Measurements from ENCODE around the gene SORCS2.

Gene SORCS2

DNA sequence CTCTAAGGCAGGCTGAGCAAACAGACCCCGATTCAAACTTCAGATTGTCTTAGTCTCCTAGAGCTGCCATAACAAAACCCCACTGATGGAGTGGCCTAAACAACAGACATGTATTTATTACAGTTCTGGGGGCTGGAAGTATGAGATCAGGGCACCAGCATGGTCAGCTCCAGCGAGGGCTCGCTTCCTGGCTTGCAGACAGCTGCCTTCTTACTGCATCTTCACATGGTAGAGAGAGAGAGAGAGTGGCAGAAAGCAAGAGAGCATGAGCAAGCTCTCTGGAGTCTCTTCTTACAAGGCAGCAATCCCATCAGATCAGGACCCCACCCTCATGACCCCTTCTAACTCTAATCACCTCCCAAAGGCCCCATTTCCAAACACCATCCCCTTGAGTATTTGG lies 22.3 kb upstream of the SORCS2 start:
- H3K9me3 Mint-ChIP-seq: no peaks in the 10 kb centered on the region
- H3K27ac Mint-ChIP-seq: peak overlapping the region in 1 of 2 donors; percentile 26
- H3K27me3 Mint-ChIP-seq: peaks cover 9% of the 10 kb centered on the region
- no peak for DNase-seq
- no peak for ATAC-seq
- no peak overlapping the region for H3K4me3 Mint-ChIP-seq
- peaks cover 8% of the 10 kb centered on the region for H3K4me1 Mint-ChIP-seq

DNA sequence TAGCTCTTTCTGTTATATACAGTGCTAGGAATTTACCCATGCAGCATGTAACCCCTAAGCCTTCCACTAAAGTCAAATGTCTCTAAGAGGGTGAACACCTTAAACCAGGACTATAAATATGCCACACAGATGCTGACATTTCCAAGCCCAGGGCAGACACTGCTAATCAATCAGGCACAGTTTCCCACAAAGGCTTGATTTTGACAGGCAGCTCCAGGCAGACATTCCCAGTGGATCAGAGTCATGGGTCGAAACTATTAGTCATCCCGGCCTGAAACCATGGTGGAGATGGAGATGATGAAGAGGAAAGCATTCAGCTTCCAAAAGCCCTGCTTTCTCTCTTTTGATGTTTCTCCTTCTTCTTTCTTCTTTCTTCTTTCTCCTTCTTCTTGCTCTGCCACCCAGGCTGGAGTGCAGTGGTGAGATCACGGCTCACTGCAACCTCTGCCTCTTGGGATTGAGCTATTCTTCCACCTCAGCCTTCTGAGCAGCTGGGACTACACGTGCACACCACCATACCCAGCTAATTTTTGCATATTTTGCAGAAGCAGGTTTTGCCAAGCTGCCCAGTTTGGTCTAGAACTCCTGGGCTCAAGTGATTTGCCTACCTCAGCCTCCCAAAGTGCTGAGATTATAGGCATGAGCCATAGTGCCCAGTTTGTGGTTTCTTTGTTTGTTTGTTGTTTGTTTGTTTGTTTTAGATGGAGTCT lies 21.0 kb upstream of the SORCS2 start:
- DNase-seq: no peak
- H3K4me1 Mint-ChIP-seq: peaks cover 8% of the 10 kb centered on the region
- no peaks in the 10 kb centered on the region for H3K9me3 Mint-ChIP-seq
- ATAC-seq: no peak
- no peak overlapping the region for H3K27ac Mint-ChIP-seq
- no peak overlapping the region for H3K4me3 Mint-ChIP-seq
- peaks cover 9% of the 10 kb centered on the region for H3K27me3 Mint-ChIP-seq

DNA sequence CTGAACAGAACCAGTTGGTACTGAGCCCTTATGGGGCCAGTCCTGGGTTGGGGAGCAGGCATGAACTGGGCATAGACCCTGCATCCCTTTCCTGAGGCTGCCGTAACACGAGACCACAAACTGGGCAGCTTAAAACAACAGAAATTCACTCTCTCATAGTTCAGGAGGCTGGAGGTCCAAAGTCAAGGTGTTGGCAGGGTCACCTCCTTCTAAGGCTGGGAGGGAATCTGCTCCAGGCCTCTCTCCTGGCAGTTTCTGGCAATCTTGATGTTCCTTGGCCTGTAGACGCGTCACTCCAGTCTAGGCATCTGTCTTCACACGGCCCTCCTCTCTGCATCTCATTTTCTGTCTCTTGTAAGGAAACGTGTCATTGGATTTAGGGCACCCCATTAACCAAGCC lies 19.8 kb upstream of the SORCS2 start:
- peaks cover 8% of the 10 kb centered on the region for H3K4me1 Mint-ChIP-seq
- H3K4me3 Mint-ChIP-seq: no peak overlapping the region
- peaks cover 9% of the 10 kb centered on the region for H3K27me3 Mint-ChIP-seq
- peak overlapping the region in 1 of 2 donors; percentile 3 for H3K27ac Mint-ChIP-seq
- ATAC-seq (no peak), DNase-seq (no peak)
- no peaks in the 10 kb centered on the region for H3K9me3 Mint-ChIP-seq

DNA sequence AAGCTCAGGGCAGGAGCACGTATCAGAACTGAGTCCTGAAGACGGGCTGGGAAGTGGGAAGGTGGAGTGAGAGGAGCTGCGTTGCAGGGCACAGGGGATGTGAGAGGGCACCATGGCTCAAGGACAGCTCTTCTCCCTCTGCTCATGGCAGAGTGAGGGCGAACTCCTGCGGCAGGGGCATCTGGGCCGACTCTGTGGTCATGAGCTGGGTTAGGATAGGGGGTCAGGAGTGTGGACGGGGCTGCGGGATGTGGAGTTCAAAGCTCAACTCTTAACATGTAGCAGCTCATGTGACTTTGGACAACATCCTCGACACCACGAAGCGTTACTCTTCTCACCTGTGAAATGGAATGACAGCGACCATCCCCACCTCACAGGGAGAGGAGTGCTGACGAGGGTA lies 19.4 kb upstream of the SORCS2 start:
- Mint-ChIP-seq H3K9me3 (no peaks in the 10 kb centered on the region), H3K27me3 (peaks cover 9% of the 10 kb centered on the region), H3K4me3 (no peak overlapping the region), H3K4me1 (peaks cover 8% of the 10 kb centered on the region), H3K27ac (peak overlapping the region in 1 of 2 donors; percentile 3)
- ATAC-seq: no peak
- no peak for DNase-seq

DNA sequence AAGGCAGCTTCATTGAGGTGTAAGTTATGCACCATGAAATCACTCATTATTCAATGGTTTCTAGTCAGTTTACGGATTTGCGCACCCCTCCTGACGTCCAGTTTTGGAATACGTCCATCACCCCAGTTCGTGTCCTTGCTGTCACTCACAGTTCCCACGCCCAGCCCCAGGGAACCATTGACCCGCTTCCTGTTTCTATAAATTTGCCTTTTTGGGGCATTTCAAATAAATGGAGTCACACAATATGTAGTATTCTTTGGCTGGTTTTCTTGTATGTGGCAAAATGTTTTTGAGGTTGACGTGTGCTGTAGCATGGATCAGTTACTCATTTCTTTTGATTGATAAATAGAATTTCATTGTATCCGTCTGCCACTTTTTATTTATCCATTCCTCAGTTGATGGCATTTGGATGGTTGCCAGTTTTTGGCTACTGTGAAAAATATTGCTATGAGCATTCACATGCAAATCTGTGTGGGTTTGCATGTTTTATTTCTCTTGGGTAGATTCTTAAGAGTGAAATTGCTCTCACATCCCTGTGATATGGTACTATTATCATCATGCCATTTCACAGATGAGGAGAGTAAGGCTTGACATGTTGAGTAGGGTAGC lies 18.4 kb upstream of the SORCS2 start:
- H3K9me3 Mint-ChIP-seq: no peaks in the 10 kb centered on the region
- no peak overlapping the region for H3K27ac Mint-ChIP-seq
- H3K27me3 Mint-ChIP-seq: peaks cover 6% of the 10 kb centered on the region
- no peak for DNase-seq
- H3K4me3 Mint-ChIP-seq: no peak overlapping the region
- ATAC-seq: no peak
- peaks cover 6% of the 10 kb centered on the region for H3K4me1 Mint-ChIP-seq

DNA sequence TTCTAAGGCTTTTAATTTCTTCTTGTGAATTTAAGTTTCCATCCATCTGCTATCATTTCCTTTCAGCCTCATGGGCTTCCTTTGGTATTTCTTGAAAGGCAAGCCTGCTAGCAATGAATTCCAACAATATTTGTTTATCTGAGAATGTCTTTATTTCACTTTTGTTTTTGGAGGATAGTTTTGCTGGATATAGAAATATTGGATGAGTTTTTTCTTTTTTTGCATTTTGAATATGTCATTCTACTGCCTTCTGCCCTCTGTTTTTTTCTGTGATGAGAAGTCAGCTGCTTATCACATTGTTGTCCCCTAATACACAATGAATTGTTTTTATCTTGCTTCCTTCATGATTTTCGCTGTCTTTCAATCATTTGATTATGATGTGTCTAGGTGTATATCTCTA lies 13.2 kb upstream of the SORCS2 start:
- Mint-ChIP-seq H3K9me3 (peaks cover 13 to 20% of the 10 kb centered on the region in 2 donors), H3K27me3 (peaks cover 6% of the 10 kb centered on the region), H3K27ac (no peak overlapping the region), H3K4me1 (peaks cover 13% of the 10 kb centered on the region), H3K4me3 (no peak overlapping the region)
- ATAC-seq (no peak), DNase-seq (no peak)

DNA sequence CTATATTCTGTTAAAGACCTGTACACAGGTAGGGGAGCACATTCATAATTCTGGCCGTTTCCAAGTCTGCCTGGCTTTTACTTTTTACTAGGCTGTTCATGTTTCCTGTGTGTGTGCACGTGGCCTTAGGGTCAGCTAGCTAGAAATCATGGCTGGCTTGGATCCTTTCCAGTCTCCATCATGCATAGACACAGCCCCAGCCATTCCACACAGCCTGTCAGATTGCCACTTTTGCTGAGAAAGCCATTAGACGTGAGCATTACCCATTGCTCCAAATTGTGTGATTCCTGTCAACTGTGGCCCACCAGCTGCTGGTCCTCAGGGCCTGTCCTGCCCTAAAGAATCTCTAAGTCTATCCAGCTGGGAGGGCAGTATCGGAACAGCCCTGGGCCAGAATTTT lies 11.4 kb upstream of the SORCS2 start:
- Mint-ChIP-seq H3K9me3 (peaks cover 13 to 20% of the 10 kb centered on the region in 2 donors), H3K4me1 (peaks cover 13% of the 10 kb centered on the region), H3K27ac (no peak overlapping the region), H3K27me3 (peaks cover 6% of the 10 kb centered on the region), H3K4me3 (no peak overlapping the region)
- no peak for ATAC-seq
- DNase-seq: no peak

DNA sequence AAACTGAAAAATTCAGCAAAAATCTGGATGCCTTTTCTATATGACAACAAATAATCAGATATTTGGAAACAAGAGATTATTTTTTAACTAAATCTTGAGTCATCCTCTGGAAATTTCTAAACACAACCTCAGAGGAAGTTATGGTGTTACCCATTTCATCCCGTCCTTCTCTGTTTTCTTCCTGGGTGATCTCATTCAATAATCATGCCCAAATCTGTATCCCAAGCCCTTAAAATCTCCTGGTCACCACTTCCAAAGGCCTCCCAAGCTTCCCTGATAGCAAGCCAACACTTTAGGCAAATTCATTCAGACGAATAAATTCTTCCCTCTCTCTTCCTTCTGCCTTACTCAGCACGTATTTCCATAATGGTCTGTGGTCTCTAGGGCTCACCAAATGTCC lies 9.7 kb upstream of the SORCS2 start:
- Mint-ChIP-seq H3K4me1 (peaks cover 13% of the 10 kb centered on the region), H3K27me3 (peaks cover 20% of the 10 kb centered on the region), H3K27ac (no peak overlapping the region), H3K9me3 (peaks cover 13 to 20% of the 10 kb centered on the region in 2 donors), H3K4me3 (no peak overlapping the region)
- no peak for DNase-seq
- no peak for ATAC-seq

DNA sequence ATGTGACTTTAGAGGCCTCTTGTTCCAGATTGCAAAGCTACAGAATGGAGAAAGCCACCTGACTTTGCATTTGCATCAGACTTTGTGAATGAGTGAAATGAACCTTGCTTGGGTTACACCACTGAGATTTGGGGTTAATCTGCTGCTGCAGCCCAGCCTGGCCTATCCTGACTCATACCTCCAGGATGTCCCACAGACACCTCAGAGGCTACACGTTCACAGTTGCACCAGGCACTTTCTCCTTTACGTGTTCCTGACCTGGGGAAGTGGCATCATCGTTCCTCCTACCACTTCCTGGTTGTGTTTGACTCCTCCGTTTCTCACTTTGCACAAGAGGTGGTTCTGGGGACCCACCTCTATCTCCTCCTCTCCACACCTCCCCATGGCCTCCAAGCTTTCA lies 9.2 kb upstream of the SORCS2 start:
- H3K9me3 Mint-ChIP-seq: peaks cover 13 to 20% of the 10 kb centered on the region in 2 donors
- H3K27me3 Mint-ChIP-seq: peaks cover 25% of the 10 kb centered on the region
- peaks cover 13% of the 10 kb centered on the region for H3K4me1 Mint-ChIP-seq
- H3K27ac Mint-ChIP-seq: no peak overlapping the region
- DNase-seq (peak in 1 of 2 donors; percentile 71), ATAC-seq (peak; percentile 99)
- H3K4me3 Mint-ChIP-seq: no peak overlapping the region

DNA sequence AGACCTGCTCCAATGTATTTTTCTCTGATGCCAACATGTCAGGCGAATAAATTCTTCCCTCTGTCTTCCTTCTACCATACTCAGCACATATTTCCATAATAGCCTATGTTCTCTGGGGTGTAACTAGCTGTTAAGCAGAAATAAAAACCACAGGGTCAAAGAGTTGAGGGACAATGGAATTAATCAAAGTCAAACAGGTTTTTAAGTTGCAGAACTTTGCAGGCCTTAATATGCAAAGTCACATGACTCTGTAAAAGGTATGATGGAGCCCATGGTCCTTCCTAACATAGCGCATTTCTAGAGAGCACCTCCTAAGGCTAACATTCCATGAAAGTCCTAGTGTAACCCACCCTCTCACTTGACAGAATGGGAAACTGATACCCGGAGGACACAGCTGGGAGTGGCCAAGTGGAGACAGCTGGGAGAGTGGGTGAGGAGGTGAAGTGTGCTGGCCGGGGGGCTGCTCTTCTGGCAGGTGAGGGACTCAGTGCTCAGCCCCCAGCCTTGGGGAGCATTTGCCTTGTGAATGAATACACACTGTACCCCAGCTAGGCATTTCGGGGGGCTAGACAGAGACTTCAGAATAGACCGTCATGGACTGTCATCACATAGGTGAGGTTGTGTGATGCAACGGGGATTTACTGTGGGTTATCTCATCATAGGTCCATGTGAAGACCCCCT lies 8.4 kb upstream of the SORCS2 start:
- H3K4me3 Mint-ChIP-seq: no peak overlapping the region
- no peak overlapping the region for H3K27ac Mint-ChIP-seq
- H3K27me3 Mint-ChIP-seq: peaks cover 30% of the 10 kb centered on the region
- H3K4me1 Mint-ChIP-seq: peaks cover 13% of the 10 kb centered on the region
- peaks cover 13 to 20% of the 10 kb centered on the region in 2 donors for H3K9me3 Mint-ChIP-seq
- ATAC-seq (no peak), DNase-seq (no peak)

DNA sequence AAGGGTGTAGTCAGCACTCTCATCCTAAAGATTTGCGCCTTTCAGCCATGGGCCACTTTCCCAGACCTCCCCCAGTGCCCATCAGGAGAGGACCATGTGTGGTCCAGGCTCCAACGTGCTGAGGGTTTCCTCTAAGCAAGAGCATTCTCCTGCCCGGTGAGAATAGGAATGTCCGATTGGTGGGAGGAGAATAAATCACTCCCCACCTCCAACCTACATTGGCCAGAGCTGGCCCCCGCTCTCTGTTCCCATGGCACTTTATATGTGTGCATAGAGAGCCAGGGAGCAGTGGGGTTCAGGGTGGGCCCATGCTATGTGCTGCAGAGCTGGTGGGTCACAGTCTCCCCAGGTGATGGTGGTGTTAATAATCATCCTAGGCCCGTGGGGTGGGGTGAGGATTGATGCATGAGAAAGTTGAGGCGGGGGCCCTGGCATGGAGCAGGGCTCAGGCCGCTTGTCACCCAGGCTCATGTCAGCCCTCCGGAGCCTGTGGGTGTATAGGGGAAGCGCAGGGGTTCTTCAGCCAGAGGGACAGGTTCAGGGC lies 6.8 kb upstream of the SORCS2 start:
- peaks cover 5 to 10% of the 10 kb centered on the region in 2 donors for H3K9me3 Mint-ChIP-seq
- peaks cover 13% of the 10 kb centered on the region for H3K4me1 Mint-ChIP-seq
- peaks cover 46% of the 10 kb centered on the region for H3K27me3 Mint-ChIP-seq
- no peak overlapping the region for H3K27ac Mint-ChIP-seq
- H3K4me3 Mint-ChIP-seq: no peak overlapping the region
- DNase-seq (no peak), ATAC-seq (no peak)

DNA sequence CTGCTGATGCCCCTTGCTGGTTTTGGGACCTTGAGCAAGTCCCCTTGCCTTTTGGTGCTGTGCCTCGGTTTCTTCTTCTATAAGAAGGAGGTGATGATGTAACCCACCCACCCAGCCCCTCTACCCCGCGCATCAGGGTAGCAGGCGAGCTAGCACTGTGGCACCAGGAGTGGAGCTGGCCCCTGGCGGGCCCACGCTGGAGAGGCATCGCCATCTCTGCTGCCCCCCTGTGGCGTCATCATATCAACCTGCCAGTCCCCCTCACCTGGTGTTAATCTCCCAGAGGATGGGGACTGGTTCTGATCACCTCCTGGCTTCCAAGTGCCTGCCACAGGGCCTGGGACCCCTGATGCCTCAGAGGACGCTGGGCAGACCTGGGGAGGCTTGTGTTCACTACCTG lies 6.3 kb upstream of the SORCS2 start:
- H3K4me3 Mint-ChIP-seq: no peak overlapping the region
- DNase-seq: peak in 1 of 2 donors; percentile 20
- H3K4me1 Mint-ChIP-seq: peaks cover 13% of the 10 kb centered on the region
- H3K27me3 Mint-ChIP-seq: peaks cover 51% of the 10 kb centered on the region
- peaks cover 5 to 10% of the 10 kb centered on the region in 2 donors for H3K9me3 Mint-ChIP-seq
- no peak overlapping the region for H3K27ac Mint-ChIP-seq
- no peak for ATAC-seq

DNA sequence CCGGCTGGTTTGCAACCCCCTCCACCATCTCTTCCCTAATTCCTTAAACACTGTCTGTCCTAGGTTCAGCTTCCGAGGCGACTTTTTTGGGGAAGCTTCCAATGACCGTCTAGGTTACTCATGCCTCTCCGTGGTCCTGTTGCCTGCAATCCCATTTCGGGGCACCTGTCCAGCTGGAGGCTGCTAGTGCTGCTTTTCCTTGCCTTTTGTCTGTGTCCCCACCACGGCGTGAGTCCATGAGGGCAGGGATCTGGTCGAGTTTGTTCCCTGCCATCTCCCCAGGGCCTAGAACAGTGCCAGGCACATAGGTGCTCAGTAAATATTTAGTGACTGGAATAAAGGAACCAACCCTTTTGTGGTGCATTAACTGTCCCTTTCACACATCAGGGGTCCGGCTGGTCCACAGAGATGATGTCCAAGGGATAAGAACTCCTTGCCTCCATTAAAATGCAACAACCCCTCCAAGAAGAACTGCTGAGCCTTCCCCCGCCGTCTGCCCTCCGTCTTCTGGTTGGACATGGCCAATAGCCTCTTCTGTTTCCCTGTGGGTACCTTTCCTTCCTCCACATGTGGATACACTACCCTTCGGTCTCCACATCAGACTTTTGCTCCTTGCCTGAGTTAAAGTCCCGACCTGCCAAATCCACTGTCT lies 5.7 kb upstream of the SORCS2 start:
- Mint-ChIP-seq H3K27me3 (peaks cover 57% of the 10 kb centered on the region), H3K4me1 (peaks cover 13% of the 10 kb centered on the region), H3K4me3 (no peak overlapping the region), H3K27ac (no peak overlapping the region), H3K9me3 (peaks cover 4 to 5% of the 10 kb centered on the region in 2 donors)
- ATAC-seq (no peak), DNase-seq (no peak)

DNA sequence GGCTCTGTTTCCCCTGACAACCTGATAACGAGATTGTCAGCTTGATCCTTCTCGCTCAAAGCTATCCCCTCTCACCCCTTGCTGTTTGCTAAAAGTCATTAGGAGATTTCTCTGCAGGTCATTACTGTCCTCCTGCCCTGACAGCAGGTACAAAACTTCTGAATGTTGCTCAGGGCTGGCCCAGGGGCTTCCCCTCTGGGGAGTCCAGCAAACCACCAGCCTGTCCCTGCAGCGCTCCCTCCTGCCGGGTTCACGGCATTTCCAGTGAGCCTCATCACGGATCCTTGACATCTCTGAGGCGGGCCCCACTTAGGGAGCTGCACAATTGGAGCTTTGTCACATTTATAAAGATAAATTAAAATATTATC lies 5.2 kb upstream of the SORCS2 start:
- H3K9me3 Mint-ChIP-seq: peaks cover 0 to 5% of the 10 kb centered on the region in 2 donors
- H3K27ac Mint-ChIP-seq: peak overlapping the region in 1 of 2 donors; percentile 9
- H3K4me3 Mint-ChIP-seq: no peak overlapping the region
- H3K4me1 Mint-ChIP-seq: peaks cover 13% of the 10 kb centered on the region
- ATAC-seq (no peak), DNase-seq (no peak)
- peaks cover 62% of the 10 kb centered on the region for H3K27me3 Mint-ChIP-seq

DNA sequence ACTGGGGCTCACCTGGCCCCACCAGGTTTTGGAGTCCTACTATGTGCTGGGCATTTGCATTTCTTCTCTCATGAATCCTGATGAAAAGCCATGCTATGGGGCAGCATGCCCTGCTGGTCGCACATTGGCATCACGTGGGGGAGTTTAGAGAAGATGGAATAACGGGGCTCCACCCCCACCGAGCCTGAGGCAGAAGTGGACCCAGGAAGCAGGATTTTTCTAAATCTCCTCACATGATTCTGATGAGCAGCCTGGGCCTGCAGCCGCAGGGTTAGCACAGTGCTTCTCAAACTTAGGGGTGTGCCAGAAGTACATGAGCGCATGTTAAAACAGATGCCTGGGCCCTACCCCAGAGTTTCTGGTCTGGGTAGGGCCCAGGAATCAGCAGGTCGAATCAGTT lies 4.6 kb upstream of the SORCS2 start:
- Mint-ChIP-seq H3K27ac (no peak overlapping the region), H3K4me3 (no peak overlapping the region), H3K4me1 (peaks cover 12% of the 10 kb centered on the region), H3K9me3 (peaks cover 0 to 3% of the 10 kb centered on the region in 2 donors), H3K27me3 (peaks cover 65% of the 10 kb centered on the region)
- no peak for ATAC-seq
- no peak for DNase-seq

All from stimulated activated naive CD8-positive, alpha-beta T cell treated with anti-CD3 and anti-CD28 coated beads, Interleukin-15, amount 100 ng/mL, for 72 hours (primary cell).